ENCODE data around the gene DROSHA.

GRCh38 chr5:31401691-31402090 is 130.2 kb downstream of the DROSHA start:
- TF ChIP-seq CTCF (IDR thresholded peaks at IDR 0.05) (no peak), SMC3 (IDR thresholded peaks at IDR 0.05) (no peak), PHF8 (IDR thresholded peaks at IDR 0.05; ENCODE audit: borderline replicate concordance, low read depth) (no peak), RCOR1 (IDR thresholded peaks at IDR 0.05; ENCODE audit: low read depth, low read length) (no peak), POLR2A (IDR thresholded peaks at IDR 0.05; ENCODE audit: low read length) (no peak), CEBPB (IDR thresholded peaks at IDR 0.05) (no peak), ELK1 (IDR thresholded peaks at IDR 0.05; ENCODE audit: low read depth, low read length) (no peak), HOXB5 (CRISPR knock-in tag; IDR thresholded peaks at IDR 0.05) (no peak), GATA3 (IDR thresholded peaks at IDR 0.05; ENCODE audit: borderline replicate concordance) (no peak), HMGXB4 (CRISPR knock-in tag; IDR thresholded peaks at IDR 0.05; ENCODE audit: borderline replicate concordance) (no peak)

All from A549 (cell line).